OCI-LY7 (cell line): ENCODE measurements around the gene VWF. TPM values are rescaled to one million over a fixed set of nuclear protein-coding genes. Genes with fewer than 3 reads are reported as not detected.

Experiments used
- BruUV-seq: library from RNA; stranded (reverse); fragments of 400-500 nt; replicated peaks from 2 replicates; lab custom pipeline; 2021; lab: Mats Ljungman, UMichigan
- CTCF ChIA-PET: fragments of 300-600 bp; sonication (Branson Sonifier 250); formaldehyde crosslinking; loops from one replicate; lab custom pipeline; 2022; ENCODE audit warnings: antibody characterized with exemption; ENCODE audit not compliant: unreplicated experiment; lab: Charles Lee
- POLR2A ChIA-PET: fragments of 300-600 bp; sonication (Branson Sonifier 250); formaldehyde crosslinking; loops from one replicate; lab custom pipeline; 2022; ENCODE audit warnings: antibody characterized with exemption; lab: Charles Lee
- DNase-seq: peaks from one replicate; pipeline ENCODE4 v3.0.0-alpha.2; 2015; ENCODE audit warnings: low spot score
- H2AFZ ChIP-seq: fragments of 200-600 bp; sonication (generic), shearing (Covaris generic); 2 replicates; pipeline ENCODE4 v1.6.1; 2014; ENCODE audit warnings: mild to moderate bottlenecking, antibody characterized with exemption, low read length, moderate library complexity
- H3K27ac ChIP-seq: fragments of 200-600 bp; sonication (generic); 2 replicates; pipeline ENCODE4 v1.5.1; 2014; ENCODE audit warnings: mixed run types, low read depth, mild to moderate bottlenecking, moderate library complexity, low read length, inconsistent platforms; ENCODE audit not compliant: poor library complexity, severe bottlenecking
- H3K36me3 ChIP-seq: fragments of 200-600 bp; sonication (generic); 2 replicates; pipeline ENCODE4 v1.6.1; 2014; ENCODE audit warnings: mild to moderate bottlenecking, antibody characterized with exemption, low read length, moderate library complexity, mixed read lengths; ENCODE audit not compliant: insufficient read depth
- H3K4me1 ChIP-seq: fragments of 200-600 bp; sonication (generic); 2 replicates; pipeline ENCODE4 v1.5.1; 2014; ENCODE audit warnings: mild to moderate bottlenecking, low read length; ENCODE audit not compliant: insufficient read depth, poor library complexity, severe bottlenecking
- H3K4me2 ChIP-seq: fragments of 200-600 bp; sonication (generic); 2 replicates; pipeline ENCODE4 v1.6.1; 2014; ENCODE audit warnings: mild to moderate bottlenecking, low read length
- H3K4me3 ChIP-seq: fragments of 200-600 bp; sonication (generic); 2 replicates; pipeline ENCODE4 v1.5.1; 2014; ENCODE audit warnings: mild to moderate bottlenecking, low read depth, low read length; ENCODE audit not compliant: poor library complexity, severe bottlenecking
- H3K79me2 ChIP-seq: fragments of 200-600 bp; sonication (generic); 2 replicates; pipeline ENCODE4 v1.6.1; 2016; ENCODE audit warnings: low read depth, mild to moderate bottlenecking, low read length, moderate library complexity, mixed read lengths; ENCODE audit not compliant: insufficient read depth
- H3K9me2 ChIP-seq: fragments of 200-600 bp; sonication (generic); 2 replicates; pipeline ENCODE4 v1.6.1; 2016; ENCODE audit warnings: mild to moderate bottlenecking, low read length, mixed read lengths; ENCODE audit not compliant: insufficient read depth
- H3K9me3 ChIP-seq: fragments of 200-600 bp; sonication (generic); 2 replicates; pipeline ENCODE4 v1.6.1; 2014; ENCODE audit warnings: mild to moderate bottlenecking, mixed run types, low read length, mixed read lengths
- H4K20me1 ChIP-seq: fragments of 200-600 bp; sonication (generic); 2 replicates; pipeline ENCODE4 v1.6.1; 2014; ENCODE audit warnings: mild to moderate bottlenecking, antibody characterized with exemption, low read length, moderate library complexity, mixed read lengths; ENCODE audit not compliant: insufficient read depth
- EZH2phosphoT487 ChIP-seq: fragments of 200-600 bp; sonication (generic); IDR thresholded peaks from 2 replicates; pipeline ENCODE4 v1.6.1; 2018; ENCODE audit warnings: low read depth, borderline replicate concordance, mild to moderate bottlenecking, mixed run types, antibody characterized with exemption, low read length, moderate library complexity, mixed read lengths
- intact Hi-C: fragments of 100-400 bp; cut with micrococcal nuclease; formaldehyde crosslinking; loops from one replicate; pipeline ENCODE4 v1.10.0; 2022; ENCODE audit not compliant: unreplicated experiment
- total RNA-seq, 2 experiments: library from RNA; depleted of rRNA in 1 of 2; stranded (reverse); fragments of >200 nt in 1 of 2; shearing (Covaris generic) in 1 of 2; gene quantifications; 2 replicates each; pipeline ENCODE4 v1.2.3, GENCODE V29; 2014 to 2022
- TF ChIP-seq, protein P1 (sequence below): fragments of 200-600 bp; sonication (generic); conservative IDR thresholded peaks from 2 replicates; pipeline ENCODE4 v1.5.1; 2014; ENCODE audit warnings: mild to moderate bottlenecking, antibody characterized with exemption, low read length, moderate library complexity, mixed read lengths

The VWF gene
- total RNA-seq, 2 experiments from 2014 or later: 0.32 TPM; not detected in 1

DNA sequence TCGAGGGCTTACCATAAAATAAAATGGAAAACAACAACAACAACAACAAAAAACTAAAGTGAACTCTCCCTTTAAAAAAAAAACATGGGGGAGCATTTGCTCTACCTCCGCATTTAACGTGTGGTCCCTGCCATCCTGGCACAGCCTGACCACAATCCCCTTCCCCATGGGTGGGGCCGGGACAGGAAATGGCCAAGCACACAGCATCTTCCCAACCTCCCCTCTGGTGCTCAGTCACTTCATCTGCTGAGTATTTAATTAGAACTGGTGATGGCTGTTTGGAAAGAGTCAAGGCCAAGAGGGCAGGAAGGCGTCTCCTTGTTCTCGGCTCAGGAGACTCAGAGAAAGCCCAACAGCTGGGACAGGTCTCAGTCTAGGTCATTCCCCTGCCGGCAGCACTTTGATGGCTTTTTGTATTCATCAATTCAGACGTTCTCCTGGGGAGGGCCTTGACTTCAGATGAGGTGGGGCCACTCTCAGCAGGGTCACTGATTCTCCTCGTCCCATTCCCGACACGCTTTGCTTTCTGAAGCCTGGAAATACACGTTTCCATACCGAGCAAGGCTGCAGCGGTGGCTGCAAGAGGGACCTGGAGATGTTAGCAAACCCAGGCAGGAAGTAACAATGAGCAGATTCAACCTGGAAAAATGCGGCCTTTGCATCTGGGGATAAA, 223.8 kb downstream of the VWF start:
- H3K9me2 ChIP-seq: no peaks in the 10 kb centered on the region
- H3K9me3 ChIP-seq: no peaks in the 10 kb centered on the region
- DNase-seq: no peak
- H3K36me3 ChIP-seq: no peaks in the 10 kb centered on the region
- TF ChIP-seq, protein P1, sequence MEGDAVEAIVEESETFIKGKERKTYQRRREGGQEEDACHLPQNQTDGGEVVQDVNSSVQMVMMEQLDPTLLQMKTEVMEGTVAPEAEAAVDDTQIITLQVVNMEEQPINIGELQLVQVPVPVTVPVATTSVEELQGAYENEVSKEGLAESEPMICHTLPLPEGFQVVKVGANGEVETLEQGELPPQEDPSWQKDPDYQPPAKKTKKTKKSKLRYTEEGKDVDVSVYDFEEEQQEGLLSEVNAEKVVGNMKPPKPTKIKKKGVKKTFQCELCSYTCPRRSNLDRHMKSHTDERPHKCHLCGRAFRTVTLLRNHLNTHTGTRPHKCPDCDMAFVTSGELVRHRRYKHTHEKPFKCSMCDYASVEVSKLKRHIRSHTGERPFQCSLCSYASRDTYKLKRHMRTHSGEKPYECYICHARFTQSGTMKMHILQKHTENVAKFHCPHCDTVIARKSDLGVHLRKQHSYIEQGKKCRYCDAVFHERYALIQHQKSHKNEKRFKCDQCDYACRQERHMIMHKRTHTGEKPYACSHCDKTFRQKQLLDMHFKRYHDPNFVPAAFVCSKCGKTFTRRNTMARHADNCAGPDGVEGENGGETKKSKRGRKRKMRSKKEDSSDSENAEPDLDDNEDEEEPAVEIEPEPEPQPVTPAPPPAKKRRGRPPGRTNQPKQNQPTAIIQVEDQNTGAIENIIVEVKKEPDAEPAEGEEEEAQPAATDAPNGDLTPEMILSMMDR: no peak
- no peak for TF ChIP-seq EZH2phosphoT487
- H4K20me1 ChIP-seq: no peaks in the 10 kb centered on the region
- intact Hi-C loops: no loop called here
- CTCF ChIA-PET: no interaction called here
- no peaks in the 10 kb centered on the region for H3K4me1 ChIP-seq
- no peak overlapping the region for H2AFZ ChIP-seq
- H3K4me2 ChIP-seq: no peak overlapping the region
- H3K79me2 ChIP-seq: no peaks in the 10 kb centered on the region
- no TSS peak for BruUV-seq
- H3K4me3 ChIP-seq: no peak overlapping the region
- POLR2A ChIA-PET: no interaction called here
- no peak overlapping the region for H3K27ac ChIP-seq

DNA sequence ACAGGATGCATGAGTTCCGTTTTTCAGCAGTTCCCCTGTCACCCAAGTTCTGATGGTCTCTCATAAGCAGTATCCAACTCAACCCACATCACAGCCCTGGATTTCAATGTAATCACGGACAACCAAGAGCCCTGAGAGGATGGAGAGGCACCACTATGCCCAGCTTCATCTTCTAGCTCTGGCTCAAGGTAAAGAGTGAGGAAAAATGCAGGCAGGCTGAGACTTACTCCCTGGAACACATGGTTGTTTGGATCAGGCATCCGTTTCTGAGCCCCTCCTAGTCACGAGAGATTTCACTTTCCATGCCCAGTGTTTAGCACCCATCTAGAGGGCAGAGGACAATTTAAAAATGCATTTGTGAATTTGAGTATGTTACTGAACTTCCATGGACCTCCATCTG, 224.4 kb downstream of the VWF start:
- ChIA-PET CTCF (no interaction called here), POLR2A (no interaction called here)
- Histone ChIP-seq H2AFZ (no peak overlapping the region), H3K4me3 (no peak overlapping the region), H3K36me3 (no peaks in the 10 kb centered on the region), H3K27ac (no peak overlapping the region), H3K4me2 (no peak overlapping the region), H3K9me3 (no peaks in the 10 kb centered on the region), H3K79me2 (no peaks in the 10 kb centered on the region), H4K20me1 (no peaks in the 10 kb centered on the region), H3K4me1 (no peaks in the 10 kb centered on the region), H3K9me2 (no peaks in the 10 kb centered on the region)
- TF ChIP-seq EZH2phosphoT487: no peak
- TF ChIP-seq, protein P1: no peak
- intact Hi-C loops: no loop called here
- DNase-seq: no peak
- no TSS peak for BruUV-seq

DNA sequence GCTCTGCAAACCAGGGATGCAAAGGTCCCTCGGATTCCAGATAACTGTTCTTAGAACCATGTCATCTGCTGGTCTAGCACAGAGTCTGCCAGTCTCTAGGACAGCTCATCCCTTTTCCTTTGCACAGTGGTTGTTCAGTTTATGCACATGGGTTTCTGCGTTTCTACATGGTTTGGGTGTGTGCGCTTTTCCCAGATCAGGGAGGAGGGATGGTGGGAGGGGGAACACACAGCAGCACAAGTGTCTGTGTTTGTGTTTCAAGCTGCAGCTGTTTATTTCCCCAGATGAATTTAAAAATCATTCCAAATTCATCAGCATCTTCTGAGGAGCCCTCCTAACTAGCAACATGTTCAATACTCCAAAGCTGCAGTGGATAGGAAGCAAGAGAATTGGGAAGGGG, 224.8 kb downstream of the VWF start:
- no peak overlapping the region for H3K4me2 ChIP-seq
- no peaks in the 10 kb centered on the region for H3K36me3 ChIP-seq
- H4K20me1 ChIP-seq: no peaks in the 10 kb centered on the region
- ChIA-PET POLR2A (no interaction called here), CTCF (no interaction called here)
- intact Hi-C loops: no loop called here
- BruUV-seq: no TSS peak
- DNase-seq: no peak
- H3K9me3 ChIP-seq: no peaks in the 10 kb centered on the region
- no peak overlapping the region for H3K27ac ChIP-seq
- TF ChIP-seq, protein P1: no peak
- TF ChIP-seq EZH2phosphoT487: no peak
- H3K79me2 ChIP-seq: no peaks in the 10 kb centered on the region
- no peaks in the 10 kb centered on the region for H3K9me2 ChIP-seq
- no peaks in the 10 kb centered on the region for H3K4me1 ChIP-seq
- no peak overlapping the region for H3K4me3 ChIP-seq
- no peak overlapping the region for H2AFZ ChIP-seq
